Measurements from ENCODE around the gene TAS2R46.

DNA sequence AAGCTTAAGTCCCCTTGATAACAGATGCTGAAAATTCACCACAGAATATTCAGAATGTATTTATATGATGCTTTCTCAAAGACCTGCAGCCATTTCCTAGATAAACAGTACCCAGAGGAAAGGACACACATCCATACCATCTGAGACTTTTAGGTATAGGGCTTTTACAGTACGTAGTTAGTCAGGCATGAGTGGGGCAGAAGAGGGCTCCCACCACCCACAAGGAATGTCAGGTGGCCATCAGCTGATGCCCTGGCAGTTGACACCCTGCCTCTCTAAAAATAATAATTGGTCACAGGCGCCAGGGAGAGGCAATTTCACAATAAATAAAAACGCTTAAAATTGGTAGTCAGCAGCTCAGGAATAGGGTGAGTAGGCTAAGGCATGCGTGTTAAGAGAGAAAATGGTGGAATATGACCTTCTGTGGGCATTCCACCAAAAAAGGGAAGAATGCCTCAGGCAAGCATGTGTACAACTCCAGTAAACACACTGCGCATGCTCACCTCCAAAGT is 7.8 kb upstream of the TAS2R46 start:
- TF ChIP-seq, protein P1, sequence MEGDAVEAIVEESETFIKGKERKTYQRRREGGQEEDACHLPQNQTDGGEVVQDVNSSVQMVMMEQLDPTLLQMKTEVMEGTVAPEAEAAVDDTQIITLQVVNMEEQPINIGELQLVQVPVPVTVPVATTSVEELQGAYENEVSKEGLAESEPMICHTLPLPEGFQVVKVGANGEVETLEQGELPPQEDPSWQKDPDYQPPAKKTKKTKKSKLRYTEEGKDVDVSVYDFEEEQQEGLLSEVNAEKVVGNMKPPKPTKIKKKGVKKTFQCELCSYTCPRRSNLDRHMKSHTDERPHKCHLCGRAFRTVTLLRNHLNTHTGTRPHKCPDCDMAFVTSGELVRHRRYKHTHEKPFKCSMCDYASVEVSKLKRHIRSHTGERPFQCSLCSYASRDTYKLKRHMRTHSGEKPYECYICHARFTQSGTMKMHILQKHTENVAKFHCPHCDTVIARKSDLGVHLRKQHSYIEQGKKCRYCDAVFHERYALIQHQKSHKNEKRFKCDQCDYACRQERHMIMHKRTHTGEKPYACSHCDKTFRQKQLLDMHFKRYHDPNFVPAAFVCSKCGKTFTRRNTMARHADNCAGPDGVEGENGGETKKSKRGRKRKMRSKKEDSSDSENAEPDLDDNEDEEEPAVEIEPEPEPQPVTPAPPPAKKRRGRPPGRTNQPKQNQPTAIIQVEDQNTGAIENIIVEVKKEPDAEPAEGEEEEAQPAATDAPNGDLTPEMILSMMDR (IDR thresholded peaks at IDR 0.05; ENCODE audit: extremely low read depth in 1 of 2, insufficient read depth in 1 of 2, low read depth in 1 of 2, low read length in 2 of 2): no peak
- TF ChIP-seq EZH2 (IDR thresholded peaks at IDR 0.05; ENCODE audit: borderline replicate concordance, low read depth, low read length, severe bottlenecking) (no peak), POLR2A (IDR thresholded peaks at IDR 0.05; ENCODE audit: low read depth, low read length) (no peak), POLR2AphosphoS5 (IDR thresholded peaks at IDR 0.05; ENCODE audit: insufficient read depth, low read depth, low read length) (no peak), GATA2 (IDR thresholded peaks at IDR 0.05; ENCODE audit: insufficient read depth, insufficient read length, low read depth, low read length) (no peak), FOS (IDR thresholded peaks at IDR 0.05; ENCODE audit: borderline replicate concordance, insufficient read depth, low read length) (no peak), MYC (IDR thresholded peaks at IDR 0.05; ENCODE audit: low read depth, low read length) (no peak), JUN (IDR thresholded peaks at IDR 0.05; ENCODE audit: borderline replicate concordance, insufficient read depth, insufficient read length, low read depth) (no peak)
- TF ChIP-seq, protein P2, sequence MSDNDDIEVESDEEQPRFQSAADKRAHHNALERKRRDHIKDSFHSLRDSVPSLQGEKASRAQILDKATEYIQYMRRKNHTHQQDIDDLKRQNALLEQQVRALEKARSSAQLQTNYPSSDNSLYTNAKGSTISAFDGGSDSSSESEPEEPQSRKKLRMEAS (IDR thresholded peaks at IDR 0.05; ENCODE audit: insufficient read depth, insufficient read length): no peak
